Tibial artery (tissue), 4 donors: ENCODE measurements around the gene LAIR2.

ENCODE experiments used
- DNase-seq, 2 donors: peaks; one replicate each; pipeline ENCODE4 v3.0.0-alpha.2; 2019
- H3K27ac ChIP-seq, 2 donors: fragments of 200-600 bp; sonication (generic) in 1 of 2; 1 replicate in 1 of 2; 2 replicates in 1 of 2; pipeline ENCODE4 v1.5.1; 2018 to 2019; ENCODE audit warnings: mild to moderate bottlenecking in 1 of 2
- H3K27me3 ChIP-seq, 2 donors: fragments of 200-600 bp; sonication (generic) in 1 of 2; one replicate each; pipeline versions ENCODE4 v1.5.1 to v1.6.0; 2016 to 2019
- H3K36me3 ChIP-seq, 3 donors: fragments of 200-600 bp; sonication (generic) in 2 of 3; one replicate each; pipeline ENCODE4 v1.5.1; 2016 to 2019; ENCODE audit warnings: mild to moderate bottlenecking in 2 of 3
- H3K4me1 ChIP-seq, 4 donors: fragments of 200-600 bp; sonication (generic) in 2 of 4; 1 replicate in 3 of 4; 2 replicates in 1 of 4; pipeline ENCODE4 v1.5.1; 2016 to 2019
- H3K4me3 ChIP-seq, 2 donors: fragments of 200-600 bp; sonication (generic) in 1 of 2; 1 replicate in 1 of 2; 2 replicates in 1 of 2; pipeline ENCODE4 v1.5.1; 2018 to 2019; ENCODE audit warnings: mild to moderate bottlenecking in 2 of 2
- H3K9me3 ChIP-seq, 3 donors: fragments of 200-600 bp; sonication (generic) in 1 of 3; one replicate each; pipeline ENCODE4 v1.5.1; 2016 to 2019
- intact Hi-C: fragments of 100-400 bp; cut with DNase I; formaldehyde crosslinking; loops from one replicate; pipeline ENCODE4 v1.15.0; 2023; ENCODE audit warnings: low total_unique reads
- TF ChIP-seq, protein P1 (sequence below), 2 experiments: fragments of 200-600 bp in 1 of 2; fragments of 450-650 bp in 1 of 2; IDR thresholded peaks; one replicate each; pipeline ENCODE4 v1.5.1; 2017 to 2019; ENCODE audit warnings: antibody characterized with exemption in 2 of 2, mild to moderate bottlenecking in 1 of 2, moderate library complexity in 1 of 2

The LAIR2 gene

GRCh38 chr19:54556194-54556593, 53.6 kb downstream of the LAIR2 start:
- no peak for DNase-seq
- no peak overlapping the region for H3K27ac ChIP-seq
- no peaks in the 10 kb centered on the region for H3K36me3 ChIP-seq
- no peaks in the 10 kb centered on the region for H3K9me3 ChIP-seq
- H3K4me3 ChIP-seq = no peak overlapping the region
- TF ChIP-seq, protein P1, sequence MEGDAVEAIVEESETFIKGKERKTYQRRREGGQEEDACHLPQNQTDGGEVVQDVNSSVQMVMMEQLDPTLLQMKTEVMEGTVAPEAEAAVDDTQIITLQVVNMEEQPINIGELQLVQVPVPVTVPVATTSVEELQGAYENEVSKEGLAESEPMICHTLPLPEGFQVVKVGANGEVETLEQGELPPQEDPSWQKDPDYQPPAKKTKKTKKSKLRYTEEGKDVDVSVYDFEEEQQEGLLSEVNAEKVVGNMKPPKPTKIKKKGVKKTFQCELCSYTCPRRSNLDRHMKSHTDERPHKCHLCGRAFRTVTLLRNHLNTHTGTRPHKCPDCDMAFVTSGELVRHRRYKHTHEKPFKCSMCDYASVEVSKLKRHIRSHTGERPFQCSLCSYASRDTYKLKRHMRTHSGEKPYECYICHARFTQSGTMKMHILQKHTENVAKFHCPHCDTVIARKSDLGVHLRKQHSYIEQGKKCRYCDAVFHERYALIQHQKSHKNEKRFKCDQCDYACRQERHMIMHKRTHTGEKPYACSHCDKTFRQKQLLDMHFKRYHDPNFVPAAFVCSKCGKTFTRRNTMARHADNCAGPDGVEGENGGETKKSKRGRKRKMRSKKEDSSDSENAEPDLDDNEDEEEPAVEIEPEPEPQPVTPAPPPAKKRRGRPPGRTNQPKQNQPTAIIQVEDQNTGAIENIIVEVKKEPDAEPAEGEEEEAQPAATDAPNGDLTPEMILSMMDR (IDR thresholded peaks at IDR 0.05) = no peak
- no peaks in the 10 kb centered on the region for H3K4me1 ChIP-seq
- intact Hi-C loops = no loop called here
- no peaks in the 10 kb centered on the region for H3K27me3 ChIP-seq

- TF ChIP-seq, protein P1 (IDR thresholded peaks at IDR 0.05) = no peak
- Histone ChIP-seq H3K36me3 (no peaks in the 10 kb centered on the region), H3K9me3 (no peaks in the 10 kb centered on the region), H3K4me1 (no peaks in the 10 kb centered on the region), H3K4me3 (no peak overlapping the region), H3K27ac (no peak overlapping the region), H3K27me3 (no peaks in the 10 kb centered on the region)
- intact Hi-C loops = no loop called here
- DNase-seq = no peak
Measured at GRCh38 chr19:54558339-54558738, 55.7 kb downstream of the LAIR2 start.
